Activated CD8-positive, alpha-beta memory T cell treated with anti-CD3 and anti-CD28 coated beads, Interleukin-2, amount 50 U/mL, for 24 hours (primary cell): ENCODE data around the gene CFAP70.

ENCODE experiments used
- DNase-seq: peaks from one replicate; pipeline ENCODE4 v3.0.0-alpha.2; 2020; ENCODE audit errors: extremely low read depth

CFAP70 gene

DNA sequence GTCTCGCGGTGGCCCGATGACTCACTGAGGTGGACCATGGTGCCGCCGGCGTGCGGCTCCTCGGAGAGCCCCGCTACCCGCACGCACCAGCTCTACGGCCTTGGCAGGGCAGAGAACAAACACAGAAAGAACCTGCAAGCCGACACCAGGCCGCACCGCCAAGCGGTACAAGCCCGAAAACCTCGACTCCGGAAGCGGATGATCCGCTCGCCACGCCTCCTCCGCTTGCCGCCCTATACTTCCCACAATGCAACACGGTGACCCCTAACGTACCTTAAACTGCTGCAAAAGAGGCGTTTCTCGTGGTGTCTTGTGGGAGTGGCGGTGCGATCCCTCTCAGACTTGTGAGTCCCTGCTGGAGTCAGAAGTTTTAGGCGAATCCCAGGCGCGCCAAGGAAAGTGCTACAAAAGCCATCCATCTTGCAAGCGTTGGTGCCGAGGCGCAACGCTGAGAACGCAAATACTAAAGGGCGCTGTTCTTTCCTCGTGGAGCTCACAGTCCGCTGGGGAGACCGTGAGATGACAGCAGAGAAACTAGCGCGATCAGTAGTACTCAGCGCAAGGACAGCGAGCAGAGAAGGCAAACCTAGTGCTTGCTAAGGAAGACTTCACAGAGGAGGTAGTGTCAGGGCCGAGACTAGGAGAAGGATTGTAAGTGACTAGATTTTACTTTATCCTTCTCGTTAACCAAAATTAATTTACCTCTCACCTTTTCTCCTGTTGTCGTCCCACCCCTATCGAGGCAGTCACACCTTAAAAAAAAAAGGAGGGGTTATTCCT is 106.0 kb downstream of the CFAP70 start, which contains the start of gene MRPS16:
MRPS16 (minus strand) TSS at position 200 of the 780 bp plus-strand sequence; CDS start at position 38, 162 bp downstream.
- DNase-seq, result peak; percentile 86

DNA sequence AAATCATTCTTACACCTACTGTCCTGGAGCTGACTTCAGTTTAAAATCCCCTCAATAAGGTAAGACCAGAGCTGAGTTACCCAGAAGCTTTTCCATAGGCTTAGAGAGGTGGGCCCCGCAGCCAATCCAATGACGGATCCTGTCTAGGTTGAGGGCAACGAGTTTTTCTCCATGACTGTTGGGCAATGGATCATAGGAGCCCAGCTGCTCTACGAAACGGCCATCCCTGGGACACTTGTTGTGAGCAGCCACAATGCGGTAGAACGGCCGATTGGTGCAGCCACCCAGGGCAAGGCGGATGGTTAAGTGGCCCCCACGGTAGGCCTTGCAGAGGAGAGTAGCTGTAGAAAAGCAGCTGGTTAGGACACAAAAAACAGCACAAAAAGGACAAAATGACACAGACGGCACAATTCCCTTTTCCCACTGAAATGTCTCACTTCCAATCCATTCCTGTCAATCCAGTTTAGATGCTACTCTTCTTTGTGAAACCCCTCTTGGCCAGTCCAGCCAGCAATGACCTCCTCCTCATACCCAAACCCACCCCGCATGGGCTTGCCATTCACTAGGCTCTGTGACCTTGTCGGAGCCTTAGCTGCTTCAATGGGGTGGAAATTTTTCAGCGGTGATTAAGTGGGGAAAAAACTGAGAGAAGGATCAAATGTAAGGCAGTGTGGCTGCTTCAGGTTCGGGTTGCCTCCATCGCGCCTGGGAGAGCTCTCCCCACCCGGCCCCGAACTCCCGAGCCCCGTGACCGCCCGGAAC is 106.8 kb downstream of the CFAP70 start:
- no peak for DNase-seq

DNA sequence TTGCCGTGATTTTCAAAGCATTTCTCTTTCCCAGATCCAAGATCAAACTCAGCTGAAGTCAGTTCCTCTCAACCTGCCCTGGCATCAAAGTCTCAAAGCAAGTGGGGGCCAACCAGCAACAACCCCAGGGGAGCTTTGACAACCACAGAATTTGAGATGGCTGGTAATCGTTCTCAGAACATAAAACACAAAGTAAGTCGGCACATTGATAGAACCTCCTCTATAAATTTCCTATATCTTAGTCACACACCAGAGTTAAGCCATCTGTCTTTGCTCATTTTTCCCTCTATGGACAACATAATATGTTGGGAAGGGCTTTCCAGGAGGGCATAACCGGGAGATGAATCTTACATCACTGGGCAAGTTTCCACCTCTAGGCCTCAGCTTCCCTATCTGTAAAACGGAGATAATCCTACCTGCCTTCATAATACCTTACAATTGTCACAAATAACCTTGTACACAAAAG is 110.4 kb downstream of the CFAP70 start:
- no peak for DNase-seq

DNA sequence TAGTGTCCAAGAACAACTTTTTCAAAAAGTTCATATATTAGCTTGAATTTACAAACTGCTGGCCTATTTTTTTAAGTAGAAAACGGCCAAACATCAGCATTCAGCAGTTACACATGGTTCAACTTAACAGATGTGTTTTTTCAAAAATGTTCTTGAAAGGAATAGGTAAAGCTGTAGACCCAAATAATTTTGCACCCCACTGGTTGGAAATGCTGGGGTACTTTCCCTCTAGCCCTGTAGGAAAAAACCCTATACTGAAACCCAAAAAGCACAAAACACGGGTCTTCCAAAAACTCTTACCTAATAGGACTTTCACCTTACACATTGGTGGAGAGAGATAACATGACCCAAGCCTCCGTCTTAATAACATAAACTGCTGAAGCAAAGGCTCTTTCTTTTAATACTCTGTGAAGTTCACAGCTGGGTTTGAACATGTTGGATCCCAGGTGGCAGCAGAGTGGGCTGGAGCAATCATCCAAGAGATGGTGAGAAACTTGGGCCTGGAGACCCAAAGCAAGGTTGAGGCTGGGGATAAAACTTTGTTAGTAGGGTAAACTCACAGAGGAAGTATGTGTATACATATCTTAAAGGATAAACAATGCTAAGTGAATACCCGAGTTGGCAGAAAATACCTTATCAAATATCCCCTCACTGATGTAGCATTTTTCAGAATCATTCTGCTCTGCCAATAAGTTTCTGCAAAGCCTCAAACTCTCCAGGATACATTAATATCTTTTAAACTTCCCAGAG is 111.0 kb downstream of the CFAP70 start:
- DNase-seq, result no peak

DNA sequence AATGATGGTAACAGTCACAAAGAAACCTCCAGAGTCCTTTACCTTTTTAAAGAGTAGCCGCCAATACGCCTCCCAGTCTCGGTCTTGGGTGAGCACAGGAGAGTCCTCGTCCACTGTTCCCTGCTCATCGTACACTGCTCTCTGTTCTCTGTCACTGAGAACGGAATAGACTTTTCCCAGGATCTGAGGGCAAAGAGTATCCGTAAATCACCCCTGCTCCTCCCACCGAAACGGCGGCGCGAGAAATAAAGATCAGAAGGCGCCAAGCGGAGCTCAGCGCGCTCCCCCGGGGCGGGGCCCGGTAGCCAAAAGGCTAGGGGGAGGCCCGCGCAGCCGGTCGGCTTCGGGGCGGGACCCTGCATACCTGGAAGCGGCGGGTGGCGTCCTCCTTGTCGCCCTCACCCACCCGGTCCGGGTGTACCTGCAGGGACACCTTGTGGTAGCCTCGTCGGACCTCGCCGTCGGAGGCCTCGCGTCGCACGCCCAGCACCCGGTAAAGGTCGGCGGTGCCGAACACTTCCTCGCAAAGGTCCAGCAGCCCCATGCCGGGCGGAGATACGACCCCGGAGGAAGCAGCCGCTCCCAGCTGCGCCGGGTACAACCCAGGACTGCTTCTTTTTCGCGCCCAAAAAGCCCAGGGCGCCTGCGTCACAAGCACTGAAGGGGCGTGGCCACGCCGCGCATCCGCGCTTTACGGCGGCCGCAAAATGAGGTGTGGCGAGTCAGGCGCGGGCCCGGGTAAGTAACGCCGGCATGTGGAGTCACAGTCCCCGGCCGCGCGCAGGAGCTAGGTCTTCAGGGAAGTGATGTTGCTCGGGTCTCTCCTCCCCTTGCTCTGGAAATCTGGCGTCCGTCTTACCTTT is 111.8 kb downstream of the CFAP70 start, which contains the start of gene DNAJC9:
DNAJC9 (minus strand) TSS at position 610 of the 863 bp plus-strand sequence; CDS start at position 544, 66 bp downstream.
- peak; percentile 88 for DNase-seq

DNA sequence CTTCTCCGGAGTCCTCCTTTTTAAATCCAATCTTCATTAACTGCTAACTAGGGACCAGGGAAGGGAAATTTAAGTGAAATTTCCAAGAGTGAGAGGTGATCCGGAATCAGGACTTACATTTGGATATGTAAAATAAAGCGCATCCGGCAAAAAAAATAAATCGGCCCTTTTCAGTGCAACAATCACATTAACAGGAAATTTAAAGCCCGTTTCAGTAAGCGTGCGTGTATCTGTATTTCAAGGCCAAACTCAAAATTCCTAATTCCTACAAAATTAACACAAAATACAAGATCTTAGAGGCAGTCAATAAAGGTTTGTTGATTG is 112.4 kb downstream of the CFAP70 start:
- no peak for DNase-seq

DNA sequence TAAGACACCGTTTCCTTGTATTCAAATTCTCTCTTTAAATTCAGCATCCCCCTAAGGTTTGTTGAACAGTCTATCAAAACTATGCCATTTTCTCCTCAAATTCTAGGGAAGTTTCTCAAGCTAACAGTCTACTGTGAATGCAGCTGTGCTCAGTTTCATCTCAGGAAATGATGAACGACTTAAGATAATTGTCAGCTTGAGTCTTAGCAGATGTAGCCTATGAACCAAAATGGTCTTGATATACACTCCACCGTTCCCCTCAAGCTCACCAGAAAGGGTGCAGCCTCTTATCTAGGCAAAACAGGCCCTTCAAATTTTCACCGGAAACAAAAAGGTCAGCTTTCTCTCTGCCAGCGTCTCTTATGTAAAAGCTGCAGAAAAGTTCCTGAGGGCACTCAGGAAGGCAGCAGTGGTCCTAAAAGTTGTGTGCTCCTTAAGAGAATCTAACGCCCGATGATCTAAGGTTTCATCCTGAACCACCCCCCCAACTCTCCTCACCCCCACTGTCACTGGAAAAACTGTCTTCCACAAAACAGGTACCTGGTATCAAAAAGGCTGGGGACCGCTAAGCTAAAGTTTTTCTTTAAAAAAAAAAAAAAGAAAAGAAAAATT is 113.7 kb downstream of the CFAP70 start:
- no peak for DNase-seq

DNA sequence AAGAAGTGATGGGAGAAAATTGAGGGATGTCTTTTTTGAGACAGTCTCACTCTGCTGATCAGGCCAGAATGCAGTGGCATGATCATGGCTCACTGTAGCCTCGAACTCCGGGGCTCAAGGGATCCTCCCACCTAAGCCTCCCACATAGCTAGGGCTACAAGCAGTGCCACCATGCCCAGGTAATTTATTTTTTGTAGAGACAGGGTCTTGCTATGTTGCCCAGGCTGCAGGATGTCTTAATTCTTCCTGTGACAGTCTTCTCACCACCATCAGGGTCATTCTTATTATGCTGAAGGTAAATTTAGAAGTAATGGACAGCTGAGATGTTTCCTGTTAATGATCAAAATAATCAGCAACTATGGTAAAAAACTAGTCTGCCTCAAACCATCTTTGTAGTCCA is 118.8 kb downstream of the CFAP70 start:
- DNase-seq, result no peak

DNA sequence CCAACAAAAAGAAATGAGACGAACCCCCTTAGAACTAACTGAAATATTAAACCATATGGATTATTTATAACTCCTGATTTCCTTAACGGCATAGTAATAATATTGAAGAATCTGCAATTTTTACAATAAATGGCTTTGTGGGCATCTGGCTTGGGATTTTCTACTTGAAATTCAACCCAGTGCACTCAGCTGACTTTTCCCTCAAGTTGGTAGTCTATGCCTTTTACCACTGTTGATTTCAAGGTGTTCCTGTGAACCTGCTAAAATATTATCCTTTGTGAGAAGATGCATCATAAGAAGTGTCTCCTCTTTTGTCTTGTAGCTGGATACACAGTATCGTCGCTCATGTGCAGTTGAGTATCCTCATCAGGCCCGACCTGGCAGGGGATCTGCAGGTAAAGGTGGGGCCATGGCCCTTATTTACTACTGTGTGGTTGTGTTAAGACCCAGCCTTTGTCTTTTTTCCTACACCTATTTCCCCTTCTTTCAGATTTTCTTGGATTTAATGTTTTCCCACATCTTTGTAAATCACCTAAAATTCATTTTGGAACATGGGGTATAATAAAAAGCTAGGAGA is 119.6 kb downstream of the CFAP70 start:
- DNase-seq, result no peak

DNA sequence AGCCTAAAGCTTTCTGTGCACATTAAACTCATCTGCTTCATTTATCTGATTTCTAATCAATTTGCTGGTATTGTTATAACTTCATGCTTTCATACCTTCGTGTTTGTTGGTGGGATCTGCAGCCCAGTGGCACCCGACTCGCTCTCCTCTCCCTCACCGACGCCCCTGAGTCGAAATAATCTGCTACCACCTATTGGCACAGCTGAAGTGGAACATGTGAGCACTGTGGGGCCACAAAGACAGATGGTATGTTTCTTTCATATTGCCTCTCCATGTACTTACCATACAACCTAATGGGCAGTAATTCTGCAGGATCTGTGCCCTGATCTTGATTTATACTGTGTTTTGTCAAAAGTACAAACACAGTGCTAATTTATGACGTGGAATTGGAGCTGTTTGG is 124.0 kb downstream of the CFAP70 start:
- no peak for DNase-seq

DNA sequence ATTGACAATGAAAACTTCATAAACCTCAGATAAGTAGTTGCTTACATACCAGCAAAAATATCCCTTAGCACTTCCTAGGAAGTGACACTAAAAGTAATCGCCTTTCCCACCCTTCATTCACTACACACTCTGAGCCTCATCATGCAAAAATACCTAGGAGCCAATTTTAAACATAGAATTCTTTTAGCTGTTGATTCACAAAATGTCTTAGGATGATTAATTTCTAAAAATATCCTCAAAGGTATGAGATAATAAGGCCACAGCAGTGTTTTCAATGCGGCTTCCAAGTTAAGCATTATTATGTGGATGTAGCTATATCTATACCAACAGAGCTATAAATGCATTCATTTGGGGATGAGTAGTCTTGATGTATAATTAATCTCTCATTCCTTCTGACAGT is 124.8 kb downstream of the CFAP70 start:
- no peak for DNase-seq

DNA sequence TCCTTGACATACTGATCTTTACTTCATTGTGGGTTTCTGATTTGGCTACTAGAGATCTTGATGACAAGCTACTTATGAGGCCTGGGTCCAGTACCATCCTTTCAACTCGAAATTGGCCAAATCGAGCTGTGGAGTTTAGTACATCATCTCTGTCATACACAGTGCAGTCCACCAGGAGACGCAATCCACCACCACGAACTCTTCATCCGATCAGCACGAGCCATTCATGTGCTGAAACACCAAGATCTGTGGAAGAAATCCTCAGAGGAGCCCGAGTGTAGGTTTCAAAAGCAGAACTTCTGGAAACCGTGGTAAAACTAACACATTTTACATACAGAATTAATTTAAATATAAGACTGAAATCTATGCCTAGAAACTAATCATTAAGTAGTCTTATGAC is 125.8 kb downstream of the CFAP70 start:
- DNase-seq, result no peak

DNA sequence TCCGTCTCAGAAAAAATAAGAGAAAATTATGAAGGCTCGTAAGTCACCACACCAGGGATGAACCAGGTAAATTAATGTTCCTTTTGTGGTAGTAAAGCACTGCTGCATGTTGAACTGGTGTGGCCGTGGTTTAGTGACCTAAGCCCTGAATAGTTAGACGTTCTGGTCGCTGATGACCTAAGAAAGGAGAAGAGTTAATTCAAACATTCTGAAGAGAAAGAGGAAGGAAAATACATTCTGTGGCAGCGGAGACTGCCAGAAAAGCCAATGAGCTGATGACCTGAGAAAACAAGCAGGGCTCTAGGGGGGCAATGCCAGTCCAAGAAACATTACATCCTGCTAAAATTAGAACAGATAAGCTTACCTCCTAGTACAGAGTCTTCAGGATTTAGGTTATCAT is 129.1 kb downstream of the CFAP70 start:
- DNase-seq, result no peak

DNA sequence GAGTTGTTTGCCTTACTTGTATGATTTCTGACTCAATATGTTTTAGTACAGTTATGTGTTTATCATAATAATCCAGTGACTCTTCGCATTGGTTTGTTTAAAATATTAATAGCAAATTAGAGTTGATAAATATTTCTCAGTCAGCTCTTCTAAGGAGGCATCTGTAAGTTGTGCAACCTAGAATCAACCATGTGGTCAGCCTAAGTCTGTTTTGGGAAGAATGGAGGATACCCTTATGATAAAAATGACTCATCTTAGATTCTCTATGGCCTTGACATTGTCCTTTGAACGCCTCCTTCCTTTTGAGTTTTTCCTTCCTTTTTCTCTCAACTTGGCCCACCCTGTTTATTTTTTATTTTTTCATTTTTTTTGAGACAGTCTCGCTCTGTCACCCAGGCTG is 130.4 kb downstream of the CFAP70 start:
- no peak for DNase-seq

DNA sequence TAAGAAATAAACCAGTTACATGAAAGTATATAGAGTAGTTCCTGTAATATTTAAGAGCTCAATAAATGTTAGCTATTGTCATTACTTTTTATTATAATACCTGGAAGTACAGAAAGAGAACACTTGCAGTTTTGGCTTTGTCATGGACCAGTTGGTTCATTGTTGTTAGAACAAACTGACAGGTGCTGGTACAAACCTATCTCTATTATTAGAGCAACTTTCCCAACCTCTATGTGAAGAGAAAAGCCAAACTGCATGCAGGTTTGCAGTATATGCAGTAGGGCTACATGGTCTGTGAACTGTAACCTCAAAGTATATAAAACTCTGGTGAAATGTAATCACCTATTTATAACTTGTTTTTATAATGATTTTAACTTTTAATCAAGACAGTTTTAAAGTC is 132.0 kb downstream of the CFAP70 start:
- DNase-seq, result no peak

DNA sequence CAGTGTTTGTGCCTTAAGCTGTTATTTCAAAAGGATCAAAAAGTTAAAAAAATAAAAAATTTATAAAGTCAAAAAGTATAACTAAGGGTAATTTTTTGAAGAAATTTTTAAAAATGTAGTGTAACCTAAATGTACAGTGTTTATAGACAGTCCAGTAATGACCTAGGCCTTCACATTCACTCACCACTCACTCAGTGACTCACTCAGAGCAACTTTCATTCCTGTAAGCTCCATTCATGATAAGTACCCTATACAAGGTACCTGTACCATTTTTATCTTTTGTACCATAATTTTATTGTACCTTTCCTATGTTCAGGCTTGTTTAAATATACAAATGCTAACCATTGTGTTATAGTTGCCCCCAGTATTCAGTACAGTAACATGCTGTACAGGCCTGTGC is 133.1 kb downstream of the CFAP70 start:
- no peak for DNase-seq

DNA sequence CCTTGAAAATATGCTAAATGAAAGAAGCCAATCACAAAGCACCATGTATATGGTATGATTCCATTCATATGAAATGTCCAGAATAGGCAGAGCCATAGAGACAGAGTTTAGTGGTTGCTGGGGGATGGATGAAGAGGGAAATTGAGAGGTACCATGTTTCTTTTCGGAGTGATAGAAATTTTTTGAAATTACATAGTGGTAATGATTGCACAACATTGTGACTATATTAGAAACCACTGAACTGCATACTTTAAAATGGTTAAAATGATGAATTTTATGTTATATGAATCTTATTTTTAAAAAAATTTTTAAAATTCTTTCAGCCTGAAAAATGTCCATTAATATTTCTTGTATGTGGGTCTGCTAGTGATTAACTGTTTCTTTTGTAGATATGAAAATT is 137.7 kb downstream of the CFAP70 start:
- DNase-seq, result no peak

DNA sequence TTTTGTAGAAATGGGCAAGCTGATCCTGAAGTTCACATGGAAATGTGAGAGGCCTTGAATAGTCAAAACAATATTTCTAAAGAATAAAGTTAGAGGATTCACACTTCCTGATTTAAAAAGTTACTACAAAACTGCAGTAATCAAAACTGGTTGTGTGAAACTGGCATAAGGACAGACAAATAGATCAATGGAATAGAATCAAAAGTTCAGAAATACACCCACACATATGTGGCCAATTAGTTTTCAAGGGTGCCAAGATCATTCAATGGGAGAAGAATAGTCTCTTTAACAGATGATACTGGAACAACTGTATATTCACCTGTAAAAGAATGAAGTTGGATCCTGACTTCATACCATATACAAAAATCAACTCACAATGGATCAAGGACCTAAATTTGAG is 139.3 kb downstream of the CFAP70 start:
- DNase-seq, result no peak

DNA sequence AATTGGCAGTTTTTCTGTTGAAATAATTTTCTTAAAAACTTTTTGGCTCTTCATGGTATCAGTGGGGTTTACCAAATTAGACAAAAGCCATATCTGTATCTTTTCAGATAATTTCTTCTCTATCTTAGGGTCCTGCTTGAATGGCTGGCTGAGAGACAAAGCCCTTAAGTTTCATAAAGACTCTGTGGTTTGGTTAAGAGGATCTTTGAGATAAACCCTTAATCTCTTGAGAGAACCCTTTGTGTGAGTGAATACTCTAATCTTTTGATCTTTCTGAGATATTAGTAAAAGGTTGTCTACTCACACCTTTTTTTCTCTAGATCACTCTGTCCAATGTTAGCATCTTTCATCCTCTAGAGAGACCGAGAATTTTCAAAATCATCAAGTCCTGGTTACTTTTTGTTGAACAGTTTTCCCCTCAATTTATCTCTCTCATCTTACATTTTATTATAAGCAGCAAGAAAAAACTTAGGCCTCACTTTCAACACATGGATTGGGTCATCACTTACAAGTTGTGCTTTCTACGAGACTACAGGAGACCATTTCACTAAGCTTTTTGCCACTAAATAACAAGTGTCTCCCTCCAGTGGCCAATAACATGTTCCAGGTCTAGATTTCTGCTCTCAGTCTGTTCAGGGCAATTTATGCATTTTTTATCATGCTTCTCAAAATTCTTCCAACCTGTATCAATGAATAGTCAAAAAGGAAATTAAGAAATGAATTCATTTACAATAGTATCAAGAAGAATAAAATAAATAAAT is 140.1 kb downstream of the CFAP70 start:
- no peak for DNase-seq

DNA sequence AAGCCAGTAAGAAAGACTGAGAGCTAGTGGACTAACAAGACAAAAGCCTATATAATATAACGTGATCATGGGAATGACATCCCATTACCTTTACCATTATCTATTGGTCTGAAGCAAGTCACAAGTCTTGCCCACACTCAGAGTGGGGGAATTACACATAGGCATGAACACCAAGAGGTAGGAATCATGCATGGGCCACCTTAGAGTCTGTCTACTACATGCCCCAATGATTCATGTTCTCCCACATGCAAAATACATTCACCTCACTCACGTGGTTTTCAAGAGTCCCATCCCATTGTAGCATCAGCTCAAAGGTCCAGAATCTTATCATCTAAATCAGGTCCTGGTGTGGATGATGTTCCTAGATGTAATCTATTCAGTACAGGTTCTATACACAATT is 141.0 kb downstream of the CFAP70 start:
- no peak for DNase-seq
